HG03565 (cell line): ENCODE measurements around the gene SPTB.

ENCODE experiments used
- ATAC-seq: cut with Tn5 transposase; IDR thresholded peaks from one replicate; pipeline ENCODE4 v1.9.1; 2021; ENCODE audit warnings: mild to moderate bottlenecking, moderate library complexity; ENCODE audit not compliant: unreplicated experiment

The SPTB gene

DNA sequence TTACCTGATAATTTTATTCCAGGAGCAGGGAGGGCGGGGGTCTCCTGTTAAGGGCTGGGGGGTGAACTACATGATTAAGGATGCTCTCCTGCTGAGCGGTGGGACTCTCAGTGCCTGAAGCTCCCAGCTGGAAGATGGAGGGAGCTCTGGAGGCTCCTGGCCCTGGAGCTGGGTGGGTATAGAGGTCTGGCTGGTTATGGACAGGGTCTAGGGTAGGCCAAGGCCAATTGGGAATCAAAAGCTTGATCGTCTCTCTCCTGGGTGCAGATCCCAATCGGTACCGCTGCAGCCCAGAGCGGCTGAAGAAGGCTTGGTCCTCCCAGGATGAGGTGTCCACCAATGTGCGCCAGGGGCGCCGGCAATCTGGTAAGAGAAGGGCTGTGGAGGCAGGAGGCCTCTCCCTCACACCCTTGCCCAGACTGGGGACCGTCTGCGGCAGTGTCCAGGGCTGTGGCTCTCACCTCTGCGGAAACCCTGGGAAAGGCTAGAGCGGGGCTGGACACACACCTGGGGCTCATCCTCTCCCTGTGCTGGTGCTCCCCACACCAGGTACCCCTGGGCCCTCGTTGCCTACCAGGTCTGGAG, 147.1 kb downstream of the SPTB start:
- no peak for ATAC-seq

DNA sequence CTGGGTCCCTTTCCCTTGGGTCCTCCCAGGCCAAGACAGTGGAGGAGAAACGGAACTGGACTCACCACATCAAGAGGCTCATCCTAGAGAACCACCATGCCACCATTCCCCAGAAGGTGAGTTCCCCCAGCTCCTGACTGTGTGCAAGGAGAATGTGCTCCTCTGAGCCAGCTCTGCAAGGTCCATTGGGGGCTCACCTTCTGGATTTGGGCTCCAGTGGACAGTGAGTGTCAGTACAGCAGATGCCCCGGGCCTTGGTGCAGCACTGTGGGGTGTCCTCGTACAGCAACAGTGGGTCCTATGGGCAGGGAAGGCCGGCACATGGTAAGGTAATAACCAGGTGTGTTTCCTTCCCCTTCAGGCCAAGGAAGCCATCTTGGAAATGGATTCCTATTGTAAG, 147.6 kb downstream of the SPTB start:
- no peak for ATAC-seq

DNA sequence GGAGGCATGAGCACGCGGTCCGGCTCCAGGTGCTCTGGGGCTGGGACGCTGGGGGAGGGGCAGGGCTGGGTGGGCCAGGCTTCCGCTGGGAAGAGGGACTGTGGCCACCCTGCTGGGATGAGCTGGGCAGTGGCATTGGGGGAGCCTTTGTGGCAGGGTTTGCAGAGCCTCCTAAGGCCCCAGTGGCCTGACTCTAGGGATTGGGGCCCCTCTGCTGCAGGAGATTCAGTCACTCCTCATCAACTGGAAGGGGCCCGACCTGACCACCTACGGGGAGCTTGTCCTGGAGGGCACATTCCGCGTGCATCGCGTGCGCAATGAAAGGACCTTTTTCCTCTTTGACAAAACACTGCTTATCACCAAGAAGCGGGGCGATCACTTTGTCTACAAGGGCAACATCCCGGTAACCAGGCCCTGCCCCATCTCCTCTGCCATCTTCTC, 148.5 kb downstream of the SPTB start:
- ATAC-seq: no peak

DNA sequence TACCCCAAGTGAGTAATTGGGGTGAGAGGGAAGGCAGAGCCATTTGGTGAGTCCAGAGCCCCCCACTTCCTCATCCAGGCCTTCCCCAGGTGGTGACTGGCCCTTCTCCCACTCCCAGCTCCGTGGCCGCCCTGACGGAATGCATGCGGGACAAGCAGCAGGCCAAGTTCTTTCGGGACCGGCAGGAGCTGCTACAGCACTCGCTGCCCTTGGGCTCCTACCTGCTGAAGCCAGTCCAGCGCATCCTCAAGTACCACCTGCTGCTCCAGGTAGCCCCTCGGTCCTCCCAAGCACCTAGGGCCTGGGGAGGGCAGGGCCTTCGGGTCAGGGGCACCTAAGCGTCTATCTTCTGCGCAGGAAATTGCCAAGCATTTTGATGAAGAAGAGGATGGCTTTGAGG, 149.0 kb downstream of the SPTB start:
- ATAC-seq: no peak

DNA sequence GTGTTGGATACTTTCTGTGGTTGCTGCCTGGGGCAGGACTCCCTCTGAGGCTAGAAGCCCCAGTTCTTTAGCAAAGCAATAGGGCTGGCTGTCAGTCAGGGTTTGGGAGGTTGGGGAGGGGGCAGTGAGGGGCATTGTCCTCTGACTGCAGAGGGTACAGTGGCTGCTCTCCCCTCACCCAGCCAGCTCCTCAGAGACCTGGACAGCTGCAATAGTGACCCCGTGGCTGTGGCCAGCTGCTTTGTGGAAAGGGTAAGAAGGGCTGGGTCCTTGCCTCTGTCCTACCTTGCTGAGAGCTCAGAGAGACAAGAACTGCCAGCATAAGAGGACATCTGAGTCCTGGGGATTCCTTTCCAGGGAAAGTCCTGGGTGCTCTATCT, 149.7 kb downstream of the SPTB start:
- no peak for ATAC-seq

DNA sequence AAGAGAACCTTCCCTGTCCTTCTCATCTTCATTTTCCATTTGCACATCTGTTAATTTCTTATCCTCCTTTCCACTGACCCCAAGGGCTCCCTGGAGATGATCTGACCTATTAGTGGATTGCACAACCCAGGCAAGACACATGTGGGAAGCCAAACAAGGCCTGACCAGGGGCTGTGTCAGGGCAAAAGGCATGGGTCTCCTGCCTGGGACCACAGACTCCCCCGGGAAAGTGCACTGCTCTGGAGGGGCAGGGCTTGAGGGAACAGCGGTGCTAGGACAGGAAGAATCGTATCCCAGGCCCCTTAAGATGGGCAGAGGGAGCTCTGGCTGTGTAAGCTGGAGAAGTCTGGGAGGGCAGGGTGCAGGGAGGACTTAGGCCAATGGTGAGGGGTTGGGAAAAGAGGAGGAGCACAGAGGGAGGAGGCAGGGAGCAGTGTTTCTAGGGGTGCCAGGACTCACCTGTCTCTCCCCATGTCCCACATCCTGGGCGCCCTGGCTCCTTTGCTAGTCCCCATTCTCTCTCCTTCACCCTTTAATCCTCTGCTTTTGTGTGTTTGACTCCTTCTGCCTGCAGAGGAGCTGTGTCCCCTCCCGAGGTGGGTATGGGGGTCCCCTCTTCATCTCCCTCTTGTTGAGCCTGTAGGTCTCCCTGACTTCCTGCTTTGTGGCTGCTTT, 150.2 kb downstream of the SPTB start:
- no peak for ATAC-seq

DNA sequence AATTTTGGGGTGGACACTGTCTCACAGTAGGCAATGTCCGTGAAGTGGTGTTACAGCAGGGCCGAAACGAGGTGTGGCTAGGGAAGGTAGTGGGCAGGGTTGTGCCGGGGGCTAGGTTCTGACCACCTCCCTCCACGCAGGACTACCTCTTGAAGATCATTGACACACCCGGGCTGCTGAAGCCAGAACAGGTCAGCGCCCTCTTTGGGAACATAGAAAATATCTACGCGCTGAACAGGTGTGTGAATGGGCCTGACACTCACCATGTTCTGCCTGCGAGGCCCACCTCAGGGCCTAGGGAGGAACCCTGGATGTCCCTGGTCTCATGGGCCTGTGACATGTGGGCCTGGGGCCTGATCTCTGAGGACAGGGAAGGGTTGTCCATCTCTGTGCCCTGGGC, 150.9 kb downstream of the SPTB start:
- no peak for ATAC-seq

DNA sequence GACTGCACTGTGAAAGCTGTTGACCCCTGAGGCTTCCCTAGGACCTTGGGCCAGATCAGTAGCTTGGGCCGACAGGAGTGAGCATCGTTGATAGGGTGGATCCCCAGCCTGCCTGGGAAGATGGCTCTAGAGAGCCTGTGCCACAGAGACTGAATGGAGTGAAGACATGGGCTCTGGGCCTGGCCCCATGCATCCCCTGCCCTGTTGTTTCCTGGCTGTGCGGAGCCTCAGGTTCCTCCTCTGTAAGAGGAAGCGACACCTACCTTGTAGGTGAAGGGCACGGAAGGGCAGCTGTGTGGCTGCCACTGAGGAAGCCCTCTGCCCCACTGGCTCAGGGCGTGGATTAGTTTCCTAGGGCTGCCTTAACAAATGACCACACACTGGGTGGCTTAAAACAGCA, 151.6 kb downstream of the SPTB start:
- no peak for ATAC-seq

DNA sequence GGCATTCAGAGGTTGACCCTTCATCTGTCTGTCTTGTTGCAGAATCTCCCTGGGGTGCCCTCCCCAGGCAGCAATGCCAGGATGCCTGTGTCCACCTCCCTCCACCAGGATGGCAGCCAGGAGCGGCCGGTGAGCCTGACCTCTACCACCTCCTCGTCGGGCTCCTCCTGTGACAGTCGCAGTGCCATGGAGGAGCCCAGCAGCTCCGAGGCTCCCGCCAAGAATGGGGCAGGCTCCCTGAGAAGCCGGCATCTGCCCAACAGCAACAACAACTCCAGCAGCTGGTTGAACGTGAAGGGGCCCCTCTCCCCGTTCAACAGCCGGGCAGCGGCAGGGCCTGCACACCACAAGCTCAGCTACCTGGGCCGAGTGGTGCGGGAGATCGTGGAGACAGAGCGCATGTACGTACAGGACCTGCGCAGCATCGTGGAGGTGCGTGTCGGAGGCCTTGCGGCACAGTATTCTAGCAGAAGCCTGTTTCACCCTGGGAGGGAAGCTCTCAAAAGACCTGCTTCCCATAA, 152.1 kb downstream of the SPTB start:
- ATAC-seq: no peak

DNA sequence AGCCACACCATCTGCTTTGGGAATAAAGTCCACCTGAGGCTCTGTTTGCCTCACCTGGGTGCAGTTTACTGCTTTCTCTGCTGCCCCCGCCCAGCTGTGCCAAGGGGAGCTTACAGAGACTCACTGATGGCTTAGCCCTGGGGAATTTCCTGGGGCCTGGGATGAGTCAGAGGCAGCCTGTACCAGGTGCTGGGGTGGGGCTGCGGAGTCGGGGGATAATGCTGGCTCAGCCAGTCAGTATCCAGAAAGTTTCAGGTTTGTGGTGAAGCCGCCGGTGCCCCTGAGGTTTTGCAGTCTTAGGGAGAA, 153.2 kb downstream of the SPTB start:
- no peak for ATAC-seq

DNA sequence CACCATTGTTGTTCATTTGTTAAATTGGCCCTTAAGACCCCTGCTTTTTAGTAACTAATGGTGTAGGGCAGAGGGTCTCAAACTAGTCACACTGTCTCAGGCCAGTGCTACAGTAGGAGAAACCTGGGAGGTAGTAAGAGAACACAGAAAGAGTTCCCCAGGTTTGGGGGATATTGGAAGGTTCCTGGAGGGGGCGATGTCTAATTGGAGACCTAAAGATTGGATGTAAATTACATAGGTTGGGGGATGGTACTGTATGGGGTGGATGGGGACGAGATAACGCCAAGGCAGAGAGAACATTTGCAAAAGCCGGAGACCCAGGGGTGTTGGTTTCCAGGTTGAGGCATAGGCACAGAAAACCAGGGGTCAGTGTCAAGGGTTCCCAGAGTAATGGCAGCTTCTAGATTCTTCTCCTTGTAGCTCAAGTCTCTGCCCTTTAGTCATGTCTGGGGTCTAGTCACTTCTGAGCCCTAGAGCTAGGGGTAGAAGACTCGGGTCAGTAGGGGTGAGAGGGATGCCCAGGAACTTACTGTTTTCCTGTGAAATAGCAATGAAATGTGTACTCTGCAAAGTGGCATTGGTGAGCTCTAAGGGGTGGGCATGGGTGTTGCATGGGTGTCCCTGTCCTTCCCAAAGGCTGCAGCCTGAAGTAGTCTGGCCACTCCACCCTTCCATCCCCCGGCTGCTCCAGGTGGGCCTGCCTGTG, 153.7 kb downstream of the SPTB start:
- no peak for ATAC-seq

DNA sequence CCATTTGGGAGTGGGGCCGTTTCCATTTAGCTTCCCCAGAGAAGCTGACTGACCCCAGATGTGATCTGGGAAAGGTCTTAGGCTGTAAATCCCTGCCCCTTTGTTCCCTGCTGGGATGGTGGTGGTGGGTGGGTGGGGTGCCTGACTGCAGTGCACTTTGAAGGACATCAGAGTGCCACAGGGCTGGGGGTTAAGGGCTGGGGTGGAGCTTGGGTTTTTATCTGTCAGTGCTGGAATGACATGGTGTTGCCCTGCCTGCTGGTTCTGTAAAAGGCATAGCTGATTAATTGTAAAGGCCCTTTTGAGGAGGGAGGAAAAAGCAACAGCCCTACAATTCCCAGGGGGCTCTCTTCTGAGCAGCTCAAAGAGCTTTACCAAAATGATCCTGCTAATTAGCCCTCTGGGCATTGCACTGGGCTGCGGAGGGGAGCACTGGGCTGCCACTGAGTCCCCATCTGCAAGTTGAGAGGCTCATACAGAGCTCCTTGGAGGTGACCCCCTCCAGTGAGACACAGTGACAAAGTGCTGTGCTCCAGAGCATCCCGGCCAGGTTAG, 154.4 kb downstream of the SPTB start:
- ATAC-seq: no peak

DNA sequence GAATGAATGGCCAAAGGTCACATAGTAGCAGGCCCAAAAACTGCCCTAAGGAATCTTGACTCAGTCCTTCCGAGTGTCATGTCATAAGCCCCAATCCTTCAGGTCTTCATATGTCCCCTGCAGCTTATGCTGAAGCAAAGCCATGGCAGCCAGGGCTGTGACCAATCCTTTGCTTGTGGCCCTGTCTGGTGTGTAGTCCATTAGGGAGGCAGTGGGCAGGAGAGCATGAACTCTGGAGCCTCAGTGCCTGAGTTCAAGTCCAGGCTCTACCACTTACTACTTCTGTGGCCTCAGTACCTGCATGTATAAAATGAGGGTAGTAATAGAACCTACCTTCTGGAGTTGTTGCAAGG, 155.2 kb downstream of the SPTB start:
- no peak for ATAC-seq

DNA sequence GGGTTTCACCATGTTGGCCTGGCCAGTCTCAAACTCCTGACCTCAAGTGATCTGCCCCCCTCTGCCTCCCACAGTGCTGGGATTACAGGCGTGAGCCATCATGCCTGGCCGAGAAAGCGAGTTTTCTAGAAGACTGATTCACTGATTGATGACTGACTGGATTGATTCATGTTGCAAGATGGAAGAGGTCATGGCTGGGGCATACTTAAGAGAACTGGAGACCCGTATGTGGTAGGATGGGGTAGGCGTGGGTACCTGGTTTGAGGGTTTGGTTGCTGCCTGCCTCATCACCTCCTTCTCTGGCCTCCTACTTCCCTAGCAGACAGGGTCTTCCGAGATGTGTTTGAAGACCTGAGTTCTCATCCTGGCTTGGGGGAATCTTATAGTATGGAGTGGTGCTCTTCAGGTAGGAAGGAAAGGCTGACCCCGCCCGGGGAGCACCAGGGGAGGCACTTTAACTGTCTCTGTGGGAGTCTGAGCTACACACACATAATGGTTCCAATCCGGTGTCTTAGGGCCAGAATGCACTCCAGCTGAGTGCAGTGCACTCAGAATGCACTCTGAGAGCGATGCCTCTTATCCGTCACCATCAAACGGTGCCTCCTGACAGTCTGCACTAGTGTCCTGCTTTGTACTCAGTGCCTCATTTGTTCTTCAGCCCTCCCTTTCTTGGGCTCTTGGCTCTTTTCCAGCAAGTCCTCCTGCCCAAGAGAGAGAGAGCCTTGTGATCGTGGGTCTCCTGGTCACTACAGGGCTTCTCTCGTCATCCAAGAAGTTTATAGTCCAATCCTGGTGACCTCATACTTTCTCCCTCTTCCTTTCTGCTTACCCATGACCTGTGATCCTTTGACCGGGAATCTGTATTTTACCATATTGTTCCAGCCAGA, 155.8 kb downstream of the SPTB start:
- ATAC-seq: no peak

DNA sequence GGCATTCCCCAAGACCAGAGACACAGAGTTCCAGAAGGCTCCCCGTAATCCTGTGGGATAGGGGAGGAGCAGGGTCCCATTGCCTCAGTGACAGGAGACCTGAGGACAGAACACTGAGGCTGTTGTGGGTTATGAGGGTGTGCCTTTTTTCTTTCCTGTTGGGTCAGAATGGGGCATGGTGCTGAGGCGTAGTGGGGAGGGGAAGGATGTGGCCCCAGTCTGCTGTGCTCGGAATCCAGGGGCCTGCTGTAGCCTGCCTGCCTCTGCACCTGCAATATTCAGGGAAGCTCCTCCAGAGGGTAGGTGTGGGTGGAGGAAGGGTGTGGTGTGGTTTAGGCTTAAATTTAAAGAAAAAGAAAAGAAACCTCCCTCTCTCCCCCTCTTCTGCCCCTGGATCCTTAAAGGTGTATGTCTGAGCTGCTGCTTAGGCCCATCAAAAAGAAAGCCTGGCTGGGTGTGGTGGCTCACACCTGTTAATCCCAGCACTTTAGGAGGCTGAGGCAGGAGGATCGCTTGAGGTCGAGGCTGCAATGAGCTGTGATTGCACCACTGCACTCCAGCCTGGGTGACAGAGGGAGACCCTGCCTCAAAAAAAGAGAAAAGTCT, 156.8 kb downstream of the SPTB start:
- no peak for ATAC-seq

DNA sequence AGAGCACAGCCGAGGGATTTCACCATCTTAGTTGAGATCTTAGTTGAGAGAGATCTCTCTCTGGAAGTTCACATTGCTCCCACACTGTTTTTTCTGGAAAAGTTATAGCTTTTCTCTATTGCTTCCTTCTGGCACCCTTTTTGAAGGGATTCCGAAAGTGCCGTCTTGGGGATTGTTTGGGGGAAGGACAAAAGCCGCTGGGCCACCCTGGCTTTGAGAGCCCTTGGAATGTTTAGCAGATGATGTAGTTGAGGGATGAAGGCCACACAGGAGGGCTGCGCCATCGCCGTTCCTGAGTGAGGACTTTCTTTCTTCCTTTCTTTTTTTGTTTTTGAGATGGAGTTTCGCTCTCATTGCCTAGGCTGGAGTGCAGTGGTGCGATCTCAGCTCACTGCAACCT, 157.8 kb downstream of the SPTB start:
- ATAC-seq: no peak

DNA sequence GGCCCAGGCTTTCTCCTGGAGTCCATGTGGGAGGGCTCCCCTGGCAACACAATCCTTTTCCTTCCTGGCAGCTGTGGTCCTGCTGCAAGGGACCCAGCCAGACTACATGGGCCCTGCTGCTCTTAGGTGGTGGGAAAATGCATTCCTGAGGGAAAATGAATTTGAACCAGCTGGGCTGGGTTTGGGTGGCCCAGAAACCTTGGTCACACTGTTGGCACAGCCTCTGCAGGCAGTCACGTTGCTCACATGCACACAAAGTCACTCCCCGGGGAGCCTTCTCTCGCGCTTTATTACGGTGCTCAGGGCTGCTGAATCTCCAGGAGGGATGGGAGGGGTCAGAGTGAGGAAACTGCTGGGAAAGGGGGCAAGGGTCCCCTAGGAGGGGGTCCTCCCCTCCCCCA, 158.3 kb downstream of the SPTB start:
- ATAC-seq: no peak

DNA sequence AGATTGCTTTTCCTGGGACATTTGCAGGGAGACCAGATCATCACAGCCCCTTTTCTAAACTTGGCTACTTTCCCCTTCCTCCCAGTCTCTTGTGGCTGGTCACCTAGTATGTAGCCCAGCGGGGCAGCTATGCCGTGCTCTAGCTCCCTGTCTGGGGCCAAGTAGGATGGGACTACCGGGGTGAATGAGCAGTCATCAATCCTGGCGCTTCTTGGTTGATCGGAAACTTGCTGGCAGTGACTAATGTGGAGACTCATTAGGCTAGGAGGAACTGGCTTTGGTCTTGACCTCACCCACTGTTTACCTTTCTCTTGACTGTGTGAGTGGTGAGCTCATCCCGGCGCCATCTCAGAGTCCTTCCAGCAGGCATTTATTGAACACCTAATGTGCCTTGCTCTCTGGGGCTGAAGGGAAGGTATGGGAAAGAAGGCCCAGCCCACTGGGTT, 159.6 kb downstream of the SPTB start:
- ATAC-seq: no peak

DNA sequence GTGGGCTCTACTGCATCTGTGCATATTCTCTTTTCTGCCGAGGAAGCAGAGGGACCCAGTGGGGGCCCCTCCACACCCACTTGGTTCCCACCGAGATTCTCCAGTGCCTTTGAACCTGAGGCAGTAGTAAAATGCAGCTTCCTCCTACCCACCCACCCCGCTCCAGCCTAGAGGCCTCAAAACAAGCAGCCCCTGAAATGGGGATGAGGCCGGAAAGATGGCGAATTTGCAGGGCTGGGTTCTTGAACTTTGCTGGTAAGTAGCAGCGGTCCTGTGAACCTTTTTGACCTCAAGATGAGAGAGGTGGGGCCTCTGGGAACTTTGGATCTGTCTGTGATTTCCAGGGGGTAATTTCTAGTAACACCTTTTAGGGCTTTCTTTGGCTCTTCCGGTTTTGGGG, 160.1 kb downstream of the SPTB start:
- ATAC-seq: no peak

DNA sequence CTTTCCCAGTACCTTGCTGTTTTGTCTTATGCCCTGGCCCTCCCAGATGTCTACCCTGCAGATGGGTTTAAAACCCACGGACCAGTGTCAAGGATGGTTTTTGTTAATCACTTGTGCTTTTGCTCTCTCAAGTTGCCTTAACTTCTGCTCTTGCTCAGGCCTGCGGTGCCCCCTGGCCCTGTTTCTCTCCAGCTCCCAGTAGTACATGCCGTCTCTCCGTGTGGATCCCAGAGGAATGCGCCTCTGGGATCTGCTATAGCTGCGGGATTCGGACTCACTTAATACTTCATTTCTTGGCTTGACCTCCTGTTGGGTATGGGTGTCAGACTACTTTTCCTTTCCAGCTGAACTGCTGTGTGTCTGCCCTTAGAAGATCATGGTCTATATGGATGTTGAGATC, 160.9 kb downstream of the SPTB start:
- no peak for ATAC-seq

DNA sequence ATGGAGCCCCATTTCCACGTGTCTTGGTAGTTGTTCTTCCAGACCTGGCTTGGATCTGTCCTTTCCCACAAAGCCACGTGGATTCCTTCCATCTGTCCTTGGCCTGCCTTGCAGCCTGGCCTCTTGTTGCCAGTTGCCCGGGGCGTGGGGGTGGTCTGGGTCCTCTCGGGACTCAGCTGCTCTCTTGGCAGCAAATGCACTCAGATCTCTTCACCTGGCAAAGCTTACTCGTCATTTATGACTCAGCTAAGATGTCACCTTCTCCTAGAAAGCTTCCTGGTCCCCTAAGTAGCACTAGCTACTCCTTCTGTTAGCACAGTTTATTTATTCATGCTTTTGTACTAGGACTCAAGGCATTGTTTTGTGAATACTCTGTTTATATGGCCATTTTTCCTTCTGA, 161.8 kb downstream of the SPTB start:
- ATAC-seq: no peak
